Body of pancreas (tissue), 4 donors: ENCODE results near the gene RBM33.

ENCODE experiments used
- POLR2A ChIP-seq, 3 donors: fragments of 450-650 bp; IDR thresholded peaks; one replicate each; pipeline ENCODE4 v1.6.1; 2016; ENCODE audit warnings: antibody characterized with exemption in 3 of 3, mild to moderate bottlenecking in 2 of 3
- TF ChIP-seq, protein P1 (sequence below), 7 experiments: fragments of 450-650 bp in 4 of 7; fragments of 200-600 bp in 3 of 7; sonication (generic) in 3 of 7; IDR thresholded peaks; one replicate each; pipeline ENCODE4 v1.5.1; 2016 to 2019; ENCODE audit warnings: antibody characterized with exemption in 7 of 7

DNA sequence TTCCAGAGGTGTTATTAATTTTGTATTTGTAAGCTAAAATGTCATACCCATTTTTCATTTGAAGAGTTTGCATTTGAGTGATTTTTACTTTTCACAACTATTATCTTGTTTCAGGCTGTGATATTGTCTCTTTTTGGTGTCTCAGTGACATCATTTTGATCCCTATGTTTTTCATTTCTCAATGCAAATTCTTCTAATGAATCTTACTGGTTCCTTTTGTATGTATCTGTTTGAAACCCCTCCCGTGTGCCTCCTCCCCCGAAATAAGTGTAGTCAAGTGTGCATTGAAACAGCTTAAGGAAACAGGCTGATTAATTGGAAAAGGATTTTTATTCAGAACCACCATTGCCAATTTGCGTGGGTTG, 90.0 kb downstream of the RBM33 start:
- no peak for TF ChIP-seq POLR2A (IDR thresholded peaks at IDR 0.05)
- TF ChIP-seq, protein P1, sequence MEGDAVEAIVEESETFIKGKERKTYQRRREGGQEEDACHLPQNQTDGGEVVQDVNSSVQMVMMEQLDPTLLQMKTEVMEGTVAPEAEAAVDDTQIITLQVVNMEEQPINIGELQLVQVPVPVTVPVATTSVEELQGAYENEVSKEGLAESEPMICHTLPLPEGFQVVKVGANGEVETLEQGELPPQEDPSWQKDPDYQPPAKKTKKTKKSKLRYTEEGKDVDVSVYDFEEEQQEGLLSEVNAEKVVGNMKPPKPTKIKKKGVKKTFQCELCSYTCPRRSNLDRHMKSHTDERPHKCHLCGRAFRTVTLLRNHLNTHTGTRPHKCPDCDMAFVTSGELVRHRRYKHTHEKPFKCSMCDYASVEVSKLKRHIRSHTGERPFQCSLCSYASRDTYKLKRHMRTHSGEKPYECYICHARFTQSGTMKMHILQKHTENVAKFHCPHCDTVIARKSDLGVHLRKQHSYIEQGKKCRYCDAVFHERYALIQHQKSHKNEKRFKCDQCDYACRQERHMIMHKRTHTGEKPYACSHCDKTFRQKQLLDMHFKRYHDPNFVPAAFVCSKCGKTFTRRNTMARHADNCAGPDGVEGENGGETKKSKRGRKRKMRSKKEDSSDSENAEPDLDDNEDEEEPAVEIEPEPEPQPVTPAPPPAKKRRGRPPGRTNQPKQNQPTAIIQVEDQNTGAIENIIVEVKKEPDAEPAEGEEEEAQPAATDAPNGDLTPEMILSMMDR (IDR thresholded peaks at IDR 0.05), result no peak
